GM03348 (cell line): ENCODE data around the gene BTG4.

Experiments
- DNase-seq: peaks from one replicate; pipeline ENCODE4 v3.0.0; 2012; ENCODE audit warnings: low spot score

BTG4 gene

GRCh38 chr11:111494040-111494439 lies 18.1 kb downstream of the BTG4 start:
- DNase-seq, result no peak

- DNase-seq, result no peak
Measured at GRCh38 chr11:111490496-111490895, 21.7 kb downstream of the BTG4 start.

DNA sequence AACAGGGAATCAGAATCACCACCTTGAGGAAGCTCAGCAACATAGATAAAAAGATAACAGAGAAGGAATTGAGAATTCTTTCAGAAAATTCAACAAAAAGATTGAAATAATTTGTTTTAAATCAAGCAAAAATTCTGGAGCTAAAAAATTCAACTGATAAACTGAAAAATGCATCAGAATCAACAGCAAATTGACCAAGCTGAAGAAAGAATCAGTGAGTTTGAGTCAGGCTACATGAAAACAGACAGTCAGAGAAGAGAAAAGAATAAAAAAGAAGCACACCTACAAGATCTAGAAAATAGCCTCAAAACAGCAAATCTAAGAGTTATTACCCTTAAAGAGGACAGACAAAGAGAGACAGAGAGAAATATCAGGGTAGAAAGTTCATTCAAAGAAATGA lies 28.8 kb downstream of the BTG4 start:
- no peak for DNase-seq

DNA sequence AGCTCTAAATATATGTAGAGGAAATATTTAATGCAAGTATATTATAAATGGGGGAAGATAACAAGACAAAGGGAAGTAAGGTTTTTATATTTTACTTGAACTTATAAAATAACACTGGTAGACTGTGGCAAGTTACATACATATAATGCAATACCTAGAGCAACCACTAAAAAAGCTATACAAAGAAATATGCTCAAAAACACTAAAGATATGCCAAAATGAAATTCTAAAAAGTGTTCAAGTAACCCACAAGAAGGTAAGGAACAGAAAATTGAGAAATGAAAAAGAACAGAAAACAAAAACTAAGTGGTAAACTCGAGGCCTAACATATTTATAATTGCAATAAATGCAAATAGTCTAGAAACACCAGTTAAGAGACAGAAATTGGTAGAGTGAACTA lies 32.5 kb downstream of the BTG4 start:
- no peak for DNase-seq

- no peak for DNase-seq
Measured at GRCh38 chr11:111477898-111478297, 34.3 kb downstream of the BTG4 start.

- DNase-seq, result no peak
Measured at GRCh38 chr11:111476956-111477355, 35.2 kb downstream of the BTG4 start.

- no peak for DNase-seq
Measured at GRCh38 chr11:111476366-111476765, 35.8 kb downstream of the BTG4 start.

GRCh38 chr11:111474432-111474831 lies 37.8 kb downstream of the BTG4 start:
- no peak for DNase-seq

GRCh38 chr11:111472228-111472627 lies 40.0 kb downstream of the BTG4 start:
- no peak for DNase-seq

DNA sequence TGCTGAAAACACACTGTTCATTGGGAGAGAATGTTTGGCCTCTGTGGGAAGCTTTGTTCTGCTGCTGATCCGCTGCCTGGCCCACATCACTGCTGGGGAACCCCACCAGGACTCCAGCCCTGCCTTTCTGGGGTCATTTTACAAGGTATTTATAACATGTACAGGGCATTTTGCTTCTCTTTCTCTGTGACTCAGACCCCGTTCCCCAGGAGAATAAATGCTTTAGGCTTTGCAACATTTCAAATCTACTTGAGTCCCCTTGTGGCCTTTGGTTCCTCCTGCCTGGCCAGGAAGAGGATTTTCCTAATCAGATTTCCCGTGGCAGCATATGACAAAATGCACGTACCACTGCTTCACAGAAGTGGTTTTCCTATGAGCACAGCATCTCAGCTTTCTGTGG lies 43.0 kb downstream of the BTG4 start:
- DNase-seq, result no peak

DNA sequence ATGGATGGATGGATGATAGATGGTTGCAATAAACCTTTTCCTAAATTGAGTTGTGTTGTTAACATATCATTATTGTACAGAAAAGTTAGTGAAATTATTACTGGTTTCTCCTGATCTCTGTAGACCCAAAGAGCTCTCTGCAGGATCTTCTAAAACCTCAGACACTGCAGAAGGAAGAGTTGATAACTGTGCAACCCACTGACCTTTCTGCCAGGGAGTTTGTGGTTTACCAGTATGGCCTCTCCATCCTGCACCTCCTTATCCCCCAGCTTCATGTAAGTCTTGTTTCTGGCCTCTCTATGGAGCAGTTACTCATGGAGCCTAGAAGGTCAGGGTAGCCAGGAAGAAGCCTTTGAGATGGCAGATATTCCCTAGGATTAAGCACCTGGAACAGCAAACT lies 45.6 kb downstream of the BTG4 start:
- no peak for DNase-seq

- DNase-seq, result peak; percentile 48
Measured at GRCh38 chr11:111465400-111465799, 46.8 kb downstream of the BTG4 start.

DNA sequence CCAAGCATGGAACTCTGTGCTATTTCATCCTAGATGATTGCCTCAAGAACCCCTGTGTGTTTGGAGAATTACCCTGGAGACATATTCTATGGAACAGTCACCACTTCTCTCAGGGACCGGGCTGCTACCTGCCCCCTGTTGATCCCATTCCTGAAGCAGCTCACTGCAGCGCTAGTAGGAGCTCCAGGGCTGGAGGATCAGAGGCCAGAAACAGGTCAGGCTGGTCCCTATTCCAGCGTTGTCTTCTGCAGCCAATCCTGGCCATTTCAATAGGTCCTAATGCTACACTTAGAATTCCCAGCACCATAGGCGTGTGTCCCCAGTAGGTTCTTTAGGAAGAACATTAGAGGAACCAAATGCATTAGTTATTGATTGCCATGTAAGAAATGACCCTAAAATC lies 48.9 kb downstream of the BTG4 start:
- no peak for DNase-seq

GRCh38 chr11:111462329-111462728 lies 49.9 kb downstream of the BTG4 start:
- DNase-seq, result no peak

DNA sequence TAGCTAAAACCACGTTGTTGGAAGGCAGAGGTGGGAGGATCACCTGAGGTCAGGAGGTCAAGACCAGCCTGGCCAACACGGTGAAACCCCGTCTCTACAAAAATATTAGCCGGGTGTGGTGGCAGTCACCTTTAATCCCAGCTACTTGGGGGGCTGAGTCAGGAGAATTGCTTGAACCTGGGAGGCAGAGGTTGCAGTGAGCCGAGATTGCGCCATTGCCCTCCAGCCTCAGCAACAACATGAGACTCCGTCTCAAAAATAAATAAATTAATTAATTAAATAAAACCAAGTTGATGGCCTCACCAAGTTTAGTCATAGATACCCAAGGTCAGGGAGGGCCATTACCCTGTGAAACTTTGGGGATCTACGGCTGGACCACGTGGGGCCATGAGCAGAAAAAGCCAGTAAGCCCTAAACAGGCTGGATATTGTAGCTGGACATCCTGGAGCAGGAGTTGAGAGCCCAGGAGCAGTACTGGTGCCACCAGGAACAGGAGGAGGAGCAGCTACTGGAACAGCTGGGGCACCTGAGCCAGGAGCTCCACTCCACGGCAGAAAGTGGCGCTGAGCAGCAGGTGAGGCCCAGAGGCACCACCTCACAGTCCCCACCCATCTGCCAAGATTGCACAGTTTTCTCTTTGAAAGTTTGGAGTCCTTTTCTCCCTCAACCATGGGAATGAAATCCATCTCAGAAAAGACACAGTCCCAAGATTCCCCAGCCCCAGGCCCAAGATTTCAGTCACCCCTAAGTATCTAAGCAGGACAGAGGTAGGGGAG lies 50.5 kb downstream of the BTG4 start:
- DNase-seq, result peak; percentile 5

- DNase-seq, result no peak
Measured at GRCh38 chr11:111460856-111461255, 51.3 kb downstream of the BTG4 start.

GRCh38 chr11:111460340-111460739 lies 51.8 kb downstream of the BTG4 start:
- no peak for DNase-seq

- DNase-seq, result no peak
Measured at GRCh38 chr11:111459506-111460270, 52.5 kb downstream of the BTG4 start.

- no peak for DNase-seq
Measured at GRCh38 chr11:111457731-111458368, 54.3 kb downstream of the BTG4 start.

GRCh38 chr11:111456859-111457730 lies 55.1 kb downstream of the BTG4 start:
- DNase-seq, result no peak

DNA sequence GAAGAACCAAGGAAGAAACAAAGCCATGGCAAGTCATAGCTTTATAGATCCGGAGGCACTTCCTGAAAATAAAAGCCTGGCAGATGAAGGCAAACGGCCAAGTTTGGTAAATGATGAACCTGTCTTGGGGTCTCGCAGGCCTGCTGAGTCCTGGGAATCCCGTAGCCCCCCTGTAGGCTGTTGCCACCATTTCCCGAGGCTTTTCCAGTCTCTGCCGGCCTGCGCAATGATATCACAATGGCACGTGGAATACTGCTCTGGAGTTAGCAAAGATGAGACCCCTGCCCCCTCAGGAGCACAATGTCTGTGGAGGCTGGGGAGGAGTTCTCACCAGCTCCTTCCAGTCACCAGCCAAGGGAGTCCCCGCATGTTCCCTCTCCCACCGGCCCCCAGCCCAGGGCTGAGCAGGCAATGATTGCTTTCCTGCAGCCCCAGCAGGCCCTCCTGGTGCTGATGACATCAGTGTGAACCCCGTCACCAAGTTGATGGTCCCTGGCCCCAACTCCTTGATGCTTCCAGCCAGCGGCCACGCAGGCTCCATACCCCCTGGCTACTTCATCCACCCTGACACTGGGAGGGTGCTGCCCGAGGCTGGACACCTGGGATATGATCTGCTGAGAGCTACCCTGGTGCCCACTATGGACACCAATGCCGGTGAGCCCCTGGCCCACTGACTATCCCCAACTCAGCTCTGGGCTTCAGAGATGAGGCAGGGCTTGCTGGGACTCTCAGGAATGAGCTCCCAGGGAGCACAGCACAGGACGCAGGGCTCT lies 55.9 kb downstream of the BTG4 start:
- no peak for DNase-seq
